Activated T-helper 2 cell treated with anti-CD3 and anti-CD28 coated beads, Interferon-gamma antibody, Interleukin-2, Interleukin-4, amounts not matched to agents 10 μg/mL and 5 μg/mL and 100 μg/mL, durations not matched to agents 14 hours and 24 hours and 36 hours (primary cell): Measurements from ENCODE around the gene SPEF1. TPM values are rescaled to one million over a fixed set of nuclear protein-coding genes. Genes with fewer than 3 reads are reported as not detected.
A peak's percentile ranks its signal among the peaks of the same experiment; 100 is the strongest.

ENCODE experiments used
- DNase-seq: peaks from one replicate; pipeline ENCODE4 v3.0.0; 2021; ENCODE audit warnings: low spot score
- H3K27ac Mint-ChIP-seq: one replicate; pipeline ENCODE4 v1.8.0; 2021; ENCODE audit warnings: mixed read lengths
- H3K27me3 Mint-ChIP-seq: one replicate; pipeline ENCODE4 v1.8.0; 2021; ENCODE audit warnings: low read depth, mixed read lengths
- H3K36me3 Mint-ChIP-seq: one replicate; pipeline ENCODE4 v1.8.0; 2021; ENCODE audit warnings: low read depth, mixed read lengths
- H3K4me1 Mint-ChIP-seq: one replicate; pipeline ENCODE4 v1.8.0; 2021; ENCODE audit warnings: low read depth, mixed read lengths
- H3K4me3 Mint-ChIP-seq: one replicate; pipeline ENCODE4 v1.8.0; 2021; ENCODE audit warnings: low read depth, mild to moderate bottlenecking, moderate library complexity, mixed read lengths
- H3K9me3 Mint-ChIP-seq: one replicate; pipeline ENCODE4 v1.8.0; 2021; ENCODE audit warnings: mixed read lengths
- intact Hi-C: fragments of 100-400 bp; cut with micrococcal nuclease; formaldehyde crosslinking; loops from one replicate; pipeline ENCODE4 v1.15.1; 2023
- total RNA-seq: library from RNA; stranded (reverse); gene quantifications from 2 replicates; pipeline ENCODE4 v1.2.3, GENCODE V29; 2022

Gene SPEF1
- total RNA-seq, 1 donor from 2014 or later: not detected

DNA sequence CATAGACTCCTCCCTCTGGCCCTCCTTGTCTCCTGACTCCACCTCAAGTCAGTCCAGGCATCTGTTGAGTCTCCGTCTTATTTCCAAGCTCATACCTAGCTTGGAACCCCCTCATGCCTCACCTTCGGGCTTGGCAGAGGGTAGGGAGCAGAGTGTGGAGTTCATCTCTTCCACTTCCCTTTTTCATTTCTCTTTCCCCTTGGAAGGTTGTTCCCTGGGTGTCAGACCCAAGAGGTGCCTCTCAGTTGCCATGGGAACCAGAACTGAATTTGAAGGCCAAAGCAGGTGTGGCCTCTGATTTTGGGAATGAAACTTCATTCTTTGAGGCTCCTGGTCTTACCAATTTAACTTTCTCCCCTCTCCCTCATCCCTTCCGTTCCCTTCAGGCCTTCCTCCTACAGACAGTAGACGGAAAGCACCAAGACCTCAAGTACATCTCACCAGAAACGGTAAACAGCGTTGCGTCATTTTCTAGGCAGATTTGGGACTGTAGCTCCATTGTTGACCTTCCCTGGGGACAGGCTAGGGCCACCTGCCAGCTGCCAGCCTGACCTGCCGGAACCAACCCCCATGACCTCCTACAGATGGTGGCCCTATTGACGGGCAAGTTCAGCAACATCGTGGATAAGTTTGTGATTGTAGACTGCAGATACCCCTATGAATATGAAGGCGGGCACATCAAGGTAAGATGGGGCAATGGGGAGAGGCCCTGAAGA is 21.4 kb upstream of the SPEF1 start:
- no peak for DNase-seq
- Mint-ChIP-seq H3K27ac (no peak overlapping the region), H3K4me1 (peaks cover 61% of the 10 kb centered on the region), H3K36me3 (peaks cover 88% of the 10 kb centered on the region), H3K9me3 (no peaks in the 10 kb centered on the region), H3K27me3 (no peaks in the 10 kb centered on the region), H3K4me3 (no peak overlapping the region)
- intact Hi-C loops: no loop called here

DNA sequence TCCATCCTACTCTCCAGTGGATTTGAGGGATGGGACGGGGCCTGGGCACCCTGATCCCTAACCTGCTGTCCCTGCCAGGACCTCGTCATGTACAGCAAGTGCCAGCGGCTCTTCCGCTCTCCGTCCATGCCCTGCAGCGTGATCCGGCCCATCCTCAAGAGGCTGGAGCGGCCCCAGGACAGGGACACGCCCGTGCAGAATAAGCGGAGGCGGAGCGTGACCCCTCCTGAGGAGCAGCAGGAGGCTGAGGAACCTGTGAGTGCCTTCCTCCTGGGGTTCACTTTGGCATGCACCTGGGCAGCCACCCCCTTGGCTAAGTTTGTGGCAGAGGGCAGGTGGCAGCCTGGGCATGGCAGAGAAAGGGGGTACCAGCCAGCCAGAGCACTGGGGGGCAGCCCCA is 20.6 kb upstream of the SPEF1 start:
- no peak for DNase-seq
- Mint-ChIP-seq H3K4me1 (peaks cover 62% of the 10 kb centered on the region), H3K27ac (no peak overlapping the region), H3K4me3 (no peak overlapping the region), H3K27me3 (no peaks in the 10 kb centered on the region), H3K9me3 (no peaks in the 10 kb centered on the region), H3K36me3 (peaks cover 92% of the 10 kb centered on the region)
- intact Hi-C loops: no loop called here

DNA sequence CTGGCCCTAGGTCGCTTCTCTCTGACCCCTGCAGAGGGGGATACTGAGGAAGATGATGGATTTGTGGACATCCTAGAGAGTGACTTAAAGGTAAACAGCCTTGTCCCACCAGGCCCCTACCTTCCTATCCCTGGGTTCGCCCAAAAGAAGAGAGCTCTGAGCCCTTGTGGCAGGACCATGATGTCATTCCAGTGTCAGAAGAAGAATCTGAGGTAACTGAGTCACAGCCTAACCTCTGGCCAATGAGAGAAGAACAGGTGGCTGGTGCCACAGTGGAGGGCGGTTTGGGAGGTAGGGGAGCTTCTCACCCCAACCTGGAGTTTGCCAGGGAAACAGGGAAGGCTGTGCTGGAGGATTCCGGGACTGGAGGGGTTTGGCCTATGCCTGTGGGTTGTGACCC is 20.1 kb upstream of the SPEF1 start:
- Mint-ChIP-seq H3K27me3 (no peaks in the 10 kb centered on the region), H3K4me3 (no peak overlapping the region), H3K9me3 (no peaks in the 10 kb centered on the region), H3K27ac (no peak overlapping the region), H3K4me1 (peaks cover 61% of the 10 kb centered on the region), H3K36me3 (peaks cover 90% of the 10 kb centered on the region)
- DNase-seq: no peak
- intact Hi-C loops: no loop called here

DNA sequence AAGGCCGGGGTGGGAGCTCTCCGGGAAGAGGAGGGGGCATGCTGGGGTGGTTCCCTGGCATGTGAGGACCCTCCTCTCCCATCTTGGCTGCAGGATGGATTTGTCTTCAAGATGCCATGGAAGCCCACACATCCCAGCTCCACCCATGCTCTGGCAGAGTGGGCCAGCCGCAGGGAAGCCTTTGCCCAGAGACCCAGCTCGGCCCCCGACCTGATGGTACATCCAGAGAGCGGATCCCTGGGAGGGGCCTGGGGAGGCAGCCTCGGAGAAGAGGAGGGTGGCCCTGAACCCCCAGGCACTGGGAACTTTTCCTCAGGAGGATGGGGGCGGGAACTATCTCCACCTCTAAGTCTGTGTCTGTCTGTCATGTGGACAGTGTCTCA is 19.6 kb upstream of the SPEF1 start:
- Mint-ChIP-seq H3K4me1 (peaks cover 58% of the 10 kb centered on the region), H3K27ac (no peak overlapping the region), H3K27me3 (no peaks in the 10 kb centered on the region), H3K4me3 (no peak overlapping the region), H3K36me3 (peaks cover 86% of the 10 kb centered on the region), H3K9me3 (no peaks in the 10 kb centered on the region)
- DNase-seq: no peak
- intact Hi-C loops: no loop called here

DNA sequence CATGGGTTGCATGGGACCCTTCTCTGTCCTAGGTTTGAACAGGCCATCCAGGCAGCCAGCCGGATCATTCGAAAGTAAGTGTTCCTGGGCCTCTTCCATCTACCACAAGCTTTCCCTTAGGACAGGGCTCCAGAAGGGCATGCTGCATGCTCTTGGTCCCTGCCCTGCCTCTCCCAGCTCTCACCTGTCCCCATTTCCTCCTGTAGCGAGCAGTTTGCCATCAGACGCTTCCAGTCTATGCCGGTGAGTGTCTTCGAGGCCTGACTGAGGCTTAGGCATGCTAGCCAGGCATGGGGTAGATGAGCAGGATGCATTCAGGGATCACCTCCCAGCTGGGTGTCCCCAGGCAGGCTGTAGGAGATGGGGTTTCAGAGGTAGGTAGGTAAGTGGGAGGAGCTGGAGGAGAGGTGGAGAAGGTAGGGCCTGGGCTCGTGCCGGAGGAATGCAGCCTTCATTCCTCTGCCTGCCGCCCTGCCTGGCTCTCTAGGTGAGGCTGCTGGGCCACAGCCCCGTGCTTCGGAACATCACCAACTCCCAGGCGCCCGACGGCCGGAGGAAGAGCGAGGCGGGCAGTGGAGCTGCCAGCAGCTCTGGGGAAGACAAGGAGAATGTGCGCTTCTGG is 19.1 kb upstream of the SPEF1 start:
- H3K4me1 Mint-ChIP-seq: peaks cover 57% of the 10 kb centered on the region
- no peak overlapping the region for H3K4me3 Mint-ChIP-seq
- H3K36me3 Mint-ChIP-seq: peaks cover 82% of the 10 kb centered on the region
- H3K27me3 Mint-ChIP-seq: no peaks in the 10 kb centered on the region
- no peaks in the 10 kb centered on the region for H3K9me3 Mint-ChIP-seq
- peak overlapping the region; percentile 95 for H3K27ac Mint-ChIP-seq
- DNase-seq: no peak
- intact Hi-C loops: no loop called here

DNA sequence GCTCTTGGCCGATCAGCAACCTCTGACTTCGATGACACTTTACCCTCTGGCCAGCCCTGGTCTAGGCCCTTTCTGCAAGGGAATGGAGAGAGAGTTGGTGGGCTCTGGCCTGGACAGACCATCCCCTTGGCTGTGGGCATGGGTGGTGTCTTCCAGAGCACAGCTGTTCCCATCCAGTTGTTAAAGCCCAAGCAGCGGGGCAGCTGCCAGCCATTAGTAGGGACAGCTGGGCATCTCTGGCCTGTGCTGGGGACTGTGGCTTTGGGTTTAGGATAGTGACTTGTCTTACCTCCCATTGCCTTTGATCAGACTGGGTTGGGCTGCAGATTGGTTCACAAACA is 17.6 kb upstream of the SPEF1 start:
- H3K27me3 Mint-ChIP-seq: no peaks in the 10 kb centered on the region
- H3K36me3 Mint-ChIP-seq: peaks cover 69% of the 10 kb centered on the region
- peak overlapping the region; percentile 95 for H3K27ac Mint-ChIP-seq
- no peak for DNase-seq
- intact Hi-C loops: no loop called here
- H3K4me1 Mint-ChIP-seq: peaks cover 53% of the 10 kb centered on the region
- peak overlapping the region; percentile 99 for H3K4me3 Mint-ChIP-seq
- H3K9me3 Mint-ChIP-seq: no peaks in the 10 kb centered on the region

DNA sequence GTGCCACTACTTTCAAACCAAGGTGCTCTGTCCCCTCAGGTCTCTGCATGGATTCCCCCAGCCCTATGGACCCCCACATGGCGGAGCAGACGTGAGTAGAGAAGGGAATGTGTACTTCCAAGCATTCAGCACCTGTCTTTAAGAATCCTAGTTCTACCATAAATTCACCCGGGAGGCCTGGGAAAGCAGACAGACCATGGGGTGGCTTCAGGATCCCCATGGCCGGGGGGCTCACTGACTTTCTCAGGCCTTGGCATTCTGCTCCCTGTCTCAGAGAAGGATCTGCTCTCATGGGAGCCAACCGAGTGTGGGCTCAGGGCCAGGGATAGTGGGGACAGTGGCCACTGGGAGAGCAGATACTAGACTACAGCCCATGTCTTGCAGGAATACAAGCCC is 17.1 kb upstream of the SPEF1 start:
- peak overlapping the region; percentile 95 for H3K27ac Mint-ChIP-seq
- H3K4me1 Mint-ChIP-seq: peaks cover 50% of the 10 kb centered on the region
- H3K36me3 Mint-ChIP-seq: peaks cover 64% of the 10 kb centered on the region
- intact Hi-C loops: no loop called here
- no peak for DNase-seq
- H3K9me3 Mint-ChIP-seq: no peaks in the 10 kb centered on the region
- no peaks in the 10 kb centered on the region for H3K27me3 Mint-ChIP-seq
- peak overlapping the region; percentile 99 for H3K4me3 Mint-ChIP-seq

DNA sequence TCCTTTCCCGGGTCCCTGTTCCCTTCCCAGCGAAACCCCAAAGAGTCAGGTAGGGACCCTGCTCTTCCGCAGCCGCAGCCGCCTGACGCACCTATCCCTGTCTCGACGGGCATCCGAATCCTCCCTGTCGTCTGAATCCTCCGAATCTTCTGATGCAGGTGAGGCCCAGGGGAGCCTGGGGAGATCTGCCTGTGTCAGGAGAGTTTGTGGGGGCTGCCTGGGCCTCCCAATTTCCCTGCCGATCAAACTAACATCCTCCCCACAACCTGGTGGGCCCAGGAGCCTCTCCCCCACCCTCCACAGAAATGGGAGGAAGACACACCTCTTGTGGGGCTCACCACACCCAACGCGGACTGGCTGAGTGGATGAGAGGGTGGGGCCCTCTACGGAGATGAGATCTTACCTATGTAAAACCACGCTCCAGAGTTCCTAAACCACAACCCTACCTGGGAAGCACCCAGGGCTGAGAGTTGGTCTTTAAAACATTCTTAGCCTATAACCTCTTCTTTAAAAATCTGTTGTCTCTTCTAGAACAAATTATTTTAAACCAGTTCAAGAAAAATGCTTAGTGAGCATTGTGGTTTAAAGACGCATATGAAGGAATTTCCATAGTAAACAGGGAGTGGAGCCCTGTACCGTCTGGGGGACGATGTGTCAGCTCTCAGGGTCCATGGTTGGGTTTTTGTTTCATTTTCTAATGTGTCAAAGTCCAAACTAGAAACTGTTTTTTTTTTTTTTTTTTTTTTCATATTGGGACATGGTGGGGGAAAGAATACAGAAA is 16.5 kb upstream of the SPEF1 start:
- H3K27ac Mint-ChIP-seq: peak overlapping the region; percentile 95
- H3K27me3 Mint-ChIP-seq: no peaks in the 10 kb centered on the region
- intact Hi-C loops: no loop called here
- DNase-seq: peak; percentile 60
- no peaks in the 10 kb centered on the region for H3K9me3 Mint-ChIP-seq
- H3K4me3 Mint-ChIP-seq: peak overlapping the region; percentile 99
- peaks cover 60% of the 10 kb centered on the region for H3K36me3 Mint-ChIP-seq
- peaks cover 48% of the 10 kb centered on the region for H3K4me1 Mint-ChIP-seq

DNA sequence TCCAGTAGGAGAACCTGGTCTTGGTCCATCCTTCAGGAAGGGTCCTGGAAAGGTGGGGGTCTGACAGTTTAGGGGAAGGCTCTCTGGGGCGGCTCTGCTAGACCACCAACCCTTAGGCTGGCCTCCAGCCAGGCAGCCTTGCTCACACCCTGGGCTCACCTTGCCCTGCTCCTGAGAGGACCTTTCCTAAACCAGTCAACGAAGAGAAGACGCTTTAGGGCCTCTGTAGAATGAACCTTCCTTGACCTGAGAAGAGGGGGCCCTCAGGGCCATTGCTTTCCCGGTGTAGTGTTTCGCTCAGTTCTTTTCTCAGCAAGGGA is 15.9 kb upstream of the SPEF1 start:
- Mint-ChIP-seq H3K4me3 (peak overlapping the region; percentile 99), H3K27me3 (no peaks in the 10 kb centered on the region), H3K36me3 (peaks cover 54% of the 10 kb centered on the region), H3K9me3 (no peaks in the 10 kb centered on the region), H3K4me1 (peaks cover 47% of the 10 kb centered on the region), H3K27ac (peak overlapping the region; percentile 95)
- DNase-seq: no peak
- intact Hi-C loops: no loop called here

DNA sequence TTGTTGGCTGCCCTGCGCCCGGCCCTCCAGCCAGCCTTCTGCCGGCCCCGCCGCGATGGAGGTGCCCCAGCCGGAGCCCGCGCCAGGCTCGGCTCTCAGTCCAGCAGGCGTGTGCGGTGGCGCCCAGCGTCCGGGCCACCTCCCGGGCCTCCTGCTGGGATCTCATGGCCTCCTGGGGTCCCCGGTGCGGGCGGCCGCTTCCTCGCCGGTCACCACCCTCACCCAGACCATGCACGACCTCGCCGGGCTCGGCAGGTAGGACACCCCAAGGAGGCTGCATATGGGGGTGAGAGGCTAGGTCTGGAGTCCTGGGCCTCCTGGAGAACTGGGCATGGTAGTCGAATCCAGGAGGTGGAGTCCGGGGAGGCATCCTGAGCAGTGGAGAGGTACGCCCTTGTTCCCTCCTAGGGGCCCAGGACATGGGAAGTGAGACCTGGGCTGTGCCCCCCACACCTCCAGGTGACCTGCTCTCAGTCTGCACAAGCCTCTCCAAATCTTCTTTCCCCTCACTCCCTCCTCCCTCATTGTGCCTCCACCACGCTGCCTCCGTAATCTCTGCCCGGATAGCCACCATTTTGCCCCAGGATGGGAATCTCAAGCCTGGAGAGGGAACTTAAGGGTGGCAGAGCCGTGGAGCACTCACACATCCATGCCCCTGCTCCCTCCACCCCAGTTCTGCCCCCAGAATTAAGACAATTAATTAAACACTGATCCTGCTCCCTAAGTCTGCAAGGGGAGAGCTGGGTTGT is 15.4 kb upstream of the SPEF1 start:
- H3K36me3 Mint-ChIP-seq: peaks cover 50% of the 10 kb centered on the region
- H3K4me1 Mint-ChIP-seq: peaks cover 47% of the 10 kb centered on the region
- no peaks in the 10 kb centered on the region for H3K27me3 Mint-ChIP-seq
- H3K9me3 Mint-ChIP-seq: no peaks in the 10 kb centered on the region
- intact Hi-C loops: loop anchor here (1.0 kb wide), 2 partner anchors 10 to 24 kb away; partner anchors contain the start of genes AP5S1 and CENPB
- H3K4me3 Mint-ChIP-seq: peak overlapping the region; percentile 99
- no peak for DNase-seq
- peak overlapping the region; percentile 95 for H3K27ac Mint-ChIP-seq

DNA sequence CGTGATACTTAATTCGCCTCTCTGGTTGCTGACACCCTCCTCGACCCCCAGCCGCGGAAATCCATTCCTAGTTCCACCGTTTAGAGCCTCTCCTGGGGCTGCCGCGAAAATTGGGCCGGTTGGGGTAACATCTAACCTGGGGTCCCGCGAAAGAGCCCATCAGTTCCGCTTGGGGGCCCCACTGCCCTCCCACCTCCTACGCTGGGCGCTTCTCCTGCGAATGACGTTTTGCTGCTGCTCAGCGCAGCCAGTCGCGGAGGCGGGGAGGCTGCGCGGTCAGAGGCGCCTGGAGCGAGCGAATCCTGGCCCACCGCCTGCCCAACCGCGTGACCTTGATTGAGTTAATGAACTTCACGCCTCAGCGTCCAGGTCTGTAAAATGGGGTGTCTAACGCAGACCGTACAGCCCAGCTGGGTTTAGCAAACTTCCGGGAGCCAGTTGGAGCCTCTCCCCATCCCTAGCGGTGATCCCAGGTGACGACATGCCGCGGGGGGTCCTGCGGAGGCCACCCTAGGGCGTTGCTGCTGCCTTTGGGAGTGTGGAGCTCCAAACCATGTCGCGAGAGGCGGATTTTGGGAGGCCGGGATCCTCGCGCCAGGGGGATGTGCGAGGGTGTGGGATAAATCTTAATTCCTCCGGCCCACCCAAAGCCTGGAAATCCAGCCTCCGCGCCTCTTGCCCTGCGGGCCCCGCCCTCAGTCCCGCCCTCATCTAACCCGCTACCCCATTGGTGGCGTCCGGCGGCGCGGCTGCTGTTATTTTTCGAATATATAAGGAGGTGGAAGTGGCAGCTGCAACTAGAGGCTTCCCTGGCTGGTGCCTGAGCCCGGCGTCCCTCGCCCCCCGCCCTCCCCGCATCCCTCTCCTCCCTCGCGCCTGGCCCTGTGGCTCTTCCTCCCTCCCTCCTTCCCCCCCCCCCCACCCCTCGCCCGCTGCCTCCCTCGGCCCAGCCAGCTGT is 14.5 kb upstream of the SPEF1 start, which contains the start of gene CDC25B:
CDC25B (plus strand) TSS at position 800 of the 958 bp plus-strand sequence. CDS start 222 bp downstream, outside the sequence.
- peak; percentile 85 for DNase-seq

More for the DNA sequence above, 14.5 kb upstream of the SPEF1 start, which contains the start of gene CDC25B:
- peaks cover 44% of the 10 kb centered on the region for H3K4me1 Mint-ChIP-seq
- intact Hi-C loops: loop anchor here (1.0 kb wide), 3 partner anchors 9 to 25 kb away; partner anchors contain the start of genes AP5S1 and CENPB
- H3K27me3 Mint-ChIP-seq: no peaks in the 10 kb centered on the region
- H3K9me3 Mint-ChIP-seq: no peaks in the 10 kb centered on the region
- peak within 1 kb of the TSS; percentile 98 for H3K27ac Mint-ChIP-seq
- peaks cover 42% of the 10 kb centered on the region for H3K36me3 Mint-ChIP-seq
- peak within 1 kb of the TSS; percentile 99 for H3K4me3 Mint-ChIP-seq
